HEK293 (cell line): Measurements from ENCODE around the gene PNKD.
A peak's percentile ranks its signal among the peaks of the same experiment; 100 is the strongest.

Experiments
- MZF1 ChIP-seq: fragments of 450-650 bp; formaldehyde crosslinking; IDR thresholded peaks from 2 replicates; pipeline ENCODE4 v1.5.1; 2017; ENCODE audit warnings: missing biosample characterization, missing genetic modification characterization, borderline replicate concordance
- RBAK ChIP-seq: fragments of 450-650 bp; formaldehyde crosslinking; IDR thresholded peaks from 2 replicates; pipeline ENCODE4 v1.5.1; 2016; ENCODE audit warnings: missing biosample characterization, missing genetic modification characterization
- WT1 ChIP-seq: fragments of 450-650 bp; formaldehyde crosslinking; IDR thresholded peaks from 2 replicates; pipeline ENCODE4 v1.5.1; 2016; ENCODE audit warnings: missing biosample characterization, missing genetic modification characterization
- ZBTB20 ChIP-seq: fragments of 450-650 bp; formaldehyde crosslinking; IDR thresholded peaks from 2 replicates; pipeline ENCODE4 v1.5.1; 2016; ENCODE audit warnings: missing biosample characterization, missing genetic modification characterization
- ZBTB8A ChIP-seq: fragments of 450-650 bp; formaldehyde crosslinking; IDR thresholded peaks from 2 replicates; pipeline ENCODE4 v1.5.1; 2016; ENCODE audit warnings: missing biosample characterization, missing genetic modification characterization
- ZNF140 ChIP-seq: fragments of 450-650 bp; formaldehyde crosslinking; IDR thresholded peaks from 2 replicates; pipeline ENCODE4 v1.5.1; 2016; ENCODE audit warnings: missing biosample characterization, missing genetic modification characterization
- ZNF157 ChIP-seq: fragments of 450-650 bp; formaldehyde crosslinking; IDR thresholded peaks from 2 replicates; pipeline ENCODE4 v1.5.1; 2016; ENCODE audit warnings: missing biosample characterization, missing genetic modification characterization
- ZNF302 ChIP-seq: fragments of 450-650 bp; formaldehyde crosslinking; IDR thresholded peaks from 2 replicates; pipeline ENCODE4 v1.5.1; 2016; ENCODE audit warnings: missing biosample characterization, missing genetic modification characterization, low read depth
- ZNF335 ChIP-seq: fragments of 450-650 bp; formaldehyde crosslinking; conservative IDR thresholded peaks from 2 replicates; pipeline ENCODE4 v1.5.1; 2016; ENCODE audit warnings: missing biosample characterization, missing genetic modification characterization
- ZNF48 ChIP-seq: fragments of 450-650 bp; formaldehyde crosslinking; IDR thresholded peaks from 2 replicates; pipeline ENCODE4 v1.5.1; 2016; ENCODE audit warnings: missing biosample characterization, missing genetic modification characterization
- ZNF521 ChIP-seq: fragments of 450-650 bp; formaldehyde crosslinking; IDR thresholded peaks from 2 replicates; pipeline ENCODE4 v1.5.1; 2017; ENCODE audit warnings: missing biosample characterization, mild to moderate bottlenecking, missing genetic modification characterization
- ZNF621 ChIP-seq: fragments of 450-650 bp; formaldehyde crosslinking; IDR thresholded peaks from 2 replicates; pipeline ENCODE4 v1.5.1; 2017; ENCODE audit warnings: missing biosample characterization, missing genetic modification characterization
- ZNF654 ChIP-seq: fragments of 450-650 bp; formaldehyde crosslinking; IDR thresholded peaks from 2 replicates; pipeline ENCODE4 v1.5.1; 2016; ENCODE audit warnings: low read depth, missing biosample characterization, missing genetic modification characterization
- ZNF837 ChIP-seq: fragments of 450-650 bp; formaldehyde crosslinking; IDR thresholded peaks from 2 replicates; pipeline ENCODE4 v1.5.1; 2016; ENCODE audit warnings: missing biosample characterization, missing genetic modification characterization
- TF ChIP-seq, protein P1 (sequence below): fragments of 450-650 bp; formaldehyde crosslinking; IDR thresholded peaks from 2 replicates; pipeline ENCODE4 v1.5.1; 2016; ENCODE audit warnings: missing biosample characterization, missing genetic modification characterization
- TF ChIP-seq, protein P2 (sequence below): fragments of 450-650 bp; formaldehyde crosslinking; IDR thresholded peaks from 2 replicates; pipeline ENCODE4 v1.5.1; 2017; ENCODE audit warnings: missing biosample characterization, missing genetic modification characterization
- TF ChIP-seq, protein P3 (sequence below): fragments of 450-650 bp; formaldehyde crosslinking; conservative IDR thresholded peaks from 2 replicates; pipeline ENCODE4 v1.5.1; 2016; ENCODE audit warnings: low read depth, missing biosample characterization, missing genetic modification characterization
- TF ChIP-seq, protein P4 (sequence below): fragments of 450-650 bp; formaldehyde crosslinking; IDR thresholded peaks from 2 replicates; pipeline ENCODE4 v1.5.1; 2017; ENCODE audit warnings: missing biosample characterization, missing genetic modification characterization
- TF ChIP-seq, protein P5 (sequence below): fragments of 450-650 bp; formaldehyde crosslinking; IDR thresholded peaks from 2 replicates; pipeline ENCODE4 v1.5.1; 2017; ENCODE audit warnings: missing biosample characterization, mild to moderate bottlenecking, missing genetic modification characterization, moderate library complexity
- TF ChIP-seq, protein P6 (sequence below): fragments of 450-650 bp; formaldehyde crosslinking; IDR thresholded peaks from 2 replicates; pipeline ENCODE4 v1.5.1; 2016; ENCODE audit warnings: missing biosample characterization, missing genetic modification characterization
- TF ChIP-seq, protein P7 (sequence below): fragments of 450-650 bp; formaldehyde crosslinking; IDR thresholded peaks from 2 replicates; pipeline ENCODE4; 2016; ENCODE audit warnings: missing biosample characterization, missing genetic modification characterization

PNKD gene

DNA sequence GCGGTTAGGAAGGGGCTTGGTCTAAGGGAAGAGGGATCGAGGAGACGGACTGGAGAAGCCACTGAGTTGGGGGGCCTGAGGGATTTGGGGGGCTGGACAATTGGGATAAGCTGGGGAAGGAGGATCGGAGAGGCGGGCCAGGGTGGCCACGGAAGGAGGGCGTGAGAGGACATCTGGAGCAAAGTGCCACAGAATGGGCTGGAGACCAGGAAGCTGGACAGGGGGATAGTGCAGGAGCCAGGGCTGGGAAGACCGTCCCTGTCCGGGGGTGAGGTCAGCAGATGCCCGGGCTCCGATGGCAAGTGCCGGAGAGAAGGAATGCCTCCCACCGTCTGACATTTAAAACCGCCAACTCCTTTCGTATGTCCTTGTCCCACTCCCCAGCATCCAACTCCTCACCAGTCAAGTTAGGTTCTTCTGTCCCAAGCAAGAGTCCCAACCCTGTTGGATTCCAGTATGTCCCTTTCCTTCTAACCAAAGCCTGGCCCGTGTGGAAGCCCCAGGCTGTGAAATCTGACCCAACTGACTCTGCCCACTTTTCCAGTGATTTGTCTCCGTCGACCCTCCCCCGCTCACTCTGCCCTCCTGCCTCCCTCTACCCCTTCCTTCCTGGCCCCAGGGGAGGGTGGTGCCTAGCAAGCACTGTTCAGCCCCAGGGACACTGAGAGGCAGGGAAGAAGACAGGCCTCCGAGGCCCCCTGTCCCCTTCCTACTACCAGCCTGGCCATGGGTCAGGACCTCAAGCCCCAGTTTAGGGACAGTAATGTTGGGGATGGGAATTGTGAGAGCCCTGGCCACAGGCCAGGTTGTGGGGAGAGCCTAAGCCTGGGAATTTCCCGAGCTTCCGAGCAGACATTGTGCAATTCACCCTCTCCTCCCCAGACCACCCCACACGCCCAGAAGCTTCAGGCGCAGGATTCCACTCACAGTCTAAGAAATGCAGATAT lies 53.5 kb downstream of the PNKD start (continued):
- TF ChIP-seq, protein P1, sequence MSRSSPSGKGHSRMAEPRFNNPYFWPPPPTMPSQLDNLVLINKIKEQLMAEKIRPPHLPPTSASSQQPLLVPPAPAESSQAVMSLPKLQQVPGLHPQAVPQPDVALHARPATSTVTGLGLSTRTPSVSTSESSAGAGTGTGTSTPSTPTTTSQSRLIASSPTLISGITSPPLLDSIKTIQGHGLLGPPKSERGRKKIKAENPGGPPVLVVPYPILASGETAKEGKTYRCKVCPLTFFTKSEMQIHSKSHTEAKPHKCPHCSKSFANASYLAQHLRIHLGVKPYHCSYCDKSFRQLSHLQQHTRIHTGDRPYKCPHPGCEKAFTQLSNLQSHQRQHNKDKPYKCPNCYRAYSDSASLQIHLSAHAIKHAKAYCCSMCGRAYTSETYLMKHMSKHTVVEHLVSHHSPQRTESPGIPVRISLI (tag by site-specific recombination): no peak
- TF ChIP-seq, protein P2, sequence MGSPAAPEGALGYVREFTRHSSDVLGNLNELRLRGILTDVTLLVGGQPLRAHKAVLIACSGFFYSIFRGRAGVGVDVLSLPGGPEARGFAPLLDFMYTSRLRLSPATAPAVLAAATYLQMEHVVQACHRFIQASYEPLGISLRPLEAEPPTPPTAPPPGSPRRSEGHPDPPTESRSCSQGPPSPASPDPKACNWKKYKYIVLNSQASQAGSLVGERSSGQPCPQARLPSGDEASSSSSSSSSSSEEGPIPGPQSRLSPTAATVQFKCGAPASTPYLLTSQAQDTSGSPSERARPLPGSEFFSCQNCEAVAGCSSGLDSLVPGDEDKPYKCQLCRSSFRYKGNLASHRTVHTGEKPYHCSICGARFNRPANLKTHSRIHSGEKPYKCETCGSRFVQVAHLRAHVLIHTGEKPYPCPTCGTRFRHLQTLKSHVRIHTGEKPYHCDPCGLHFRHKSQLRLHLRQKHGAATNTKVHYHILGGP (tag by site-specific recombination): no peak
- TF ChIP-seq, protein P3, sequence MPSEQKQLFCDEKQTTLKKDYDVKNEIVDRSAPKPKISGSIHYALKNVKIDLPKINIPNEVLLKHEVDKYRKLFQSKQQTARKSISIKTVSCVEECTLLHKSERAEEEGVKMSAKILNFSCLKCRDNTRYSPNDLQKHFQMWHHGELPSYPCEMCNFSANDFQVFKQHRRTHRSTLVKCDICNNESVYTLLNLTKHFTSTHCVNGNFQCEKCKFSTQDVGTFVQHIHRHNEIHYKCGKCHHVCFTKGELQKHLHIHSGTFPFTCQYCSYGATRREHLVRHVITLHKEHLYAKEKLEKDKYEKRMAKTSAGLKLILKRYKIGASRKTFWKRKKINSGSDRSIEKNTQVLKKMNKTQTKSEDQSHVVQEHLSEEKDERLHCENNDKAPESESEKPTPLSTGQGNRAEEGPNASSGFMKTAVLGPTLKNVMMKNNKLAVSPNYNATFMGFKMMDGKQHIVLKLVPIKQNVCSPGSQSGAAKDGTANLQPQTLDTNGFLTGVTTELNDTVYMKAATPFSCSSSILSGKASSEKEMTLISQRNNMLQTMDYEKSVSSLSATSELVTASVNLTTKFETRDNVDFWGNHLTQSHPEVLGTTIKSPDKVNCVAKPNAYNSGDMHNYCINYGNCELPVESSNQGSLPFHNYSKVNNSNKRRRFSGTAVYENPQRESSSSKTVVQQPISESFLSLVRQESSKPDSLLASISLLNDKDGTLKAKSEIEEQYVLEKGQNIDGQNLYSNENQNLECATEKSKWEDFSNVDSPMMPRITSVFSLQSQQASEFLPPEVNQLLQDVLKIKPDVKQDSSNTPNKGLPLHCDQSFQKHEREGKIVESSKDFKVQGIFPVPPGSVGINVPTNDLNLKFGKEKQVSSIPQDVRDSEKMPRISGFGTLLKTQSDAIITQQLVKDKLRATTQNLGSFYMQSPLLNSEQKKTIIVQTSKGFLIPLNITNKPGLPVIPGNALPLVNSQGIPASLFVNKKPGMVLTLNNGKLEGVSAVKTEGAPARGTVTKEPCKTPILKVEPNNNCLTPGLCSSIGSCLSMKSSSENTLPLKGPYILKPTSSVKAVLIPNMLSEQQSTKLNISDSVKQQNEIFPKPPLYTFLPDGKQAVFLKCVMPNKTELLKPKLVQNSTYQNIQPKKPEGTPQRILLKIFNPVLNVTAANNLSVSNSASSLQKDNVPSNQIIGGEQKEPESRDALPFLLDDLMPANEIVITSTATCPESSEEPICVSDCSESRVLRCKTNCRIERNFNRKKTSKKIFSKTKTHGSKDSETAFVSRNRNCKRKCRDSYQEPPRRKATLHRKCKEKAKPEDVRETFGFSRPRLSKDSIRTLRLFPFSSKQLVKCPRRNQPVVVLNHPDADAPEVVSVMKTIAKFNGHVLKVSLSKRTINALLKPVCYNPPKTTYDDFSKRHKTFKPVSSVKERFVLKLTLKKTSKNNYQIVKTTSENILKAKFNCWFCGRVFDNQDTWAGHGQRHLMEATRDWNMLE (tag by site-specific recombination): no peak
- TF ChIP-seq MZF1 (tag by site-specific recombination) (no peak), ZNF521 (tag by site-specific recombination) (no peak), ZNF621 (no peak), WT1 (tag by site-specific recombination) (0 out of 2 replicates have a peak, but pooled peaks have one; percentile 35), ZNF654 (tag by site-specific recombination) (no peak), ZNF157 (tag by site-specific recombination) (no peak), ZNF48 (tag by site-specific recombination) (no peak), ZNF140 (tag by site-specific recombination) (no peak), ZNF335 (peak; percentile 87), ZNF837 (no peak), ZNF302 (tag by site-specific recombination) (no peak), ZBTB8A (peak; percentile 49; the same call in 1 of the 2 replicates), RBAK (tag by site-specific recombination) (no peak), ZBTB20 (tag by site-specific recombination) (peak; percentile 92)
- TF ChIP-seq, protein P4, sequence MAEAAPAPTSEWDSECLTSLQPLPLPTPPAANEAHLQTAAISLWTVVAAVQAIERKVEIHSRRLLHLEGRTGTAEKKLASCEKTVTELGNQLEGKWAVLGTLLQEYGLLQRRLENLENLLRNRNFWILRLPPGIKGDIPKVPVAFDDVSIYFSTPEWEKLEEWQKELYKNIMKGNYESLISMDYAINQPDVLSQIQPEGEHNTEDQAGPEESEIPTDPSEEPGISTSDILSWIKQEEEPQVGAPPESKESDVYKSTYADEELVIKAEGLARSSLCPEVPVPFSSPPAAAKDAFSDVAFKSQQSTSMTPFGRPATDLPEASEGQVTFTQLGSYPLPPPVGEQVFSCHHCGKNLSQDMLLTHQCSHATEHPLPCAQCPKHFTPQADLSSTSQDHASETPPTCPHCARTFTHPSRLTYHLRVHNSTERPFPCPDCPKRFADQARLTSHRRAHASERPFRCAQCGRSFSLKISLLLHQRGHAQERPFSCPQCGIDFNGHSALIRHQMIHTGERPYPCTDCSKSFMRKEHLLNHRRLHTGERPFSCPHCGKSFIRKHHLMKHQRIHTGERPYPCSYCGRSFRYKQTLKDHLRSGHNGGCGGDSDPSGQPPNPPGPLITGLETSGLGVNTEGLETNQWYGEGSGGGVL: peak; percentile 92
- TF ChIP-seq, protein P5, sequence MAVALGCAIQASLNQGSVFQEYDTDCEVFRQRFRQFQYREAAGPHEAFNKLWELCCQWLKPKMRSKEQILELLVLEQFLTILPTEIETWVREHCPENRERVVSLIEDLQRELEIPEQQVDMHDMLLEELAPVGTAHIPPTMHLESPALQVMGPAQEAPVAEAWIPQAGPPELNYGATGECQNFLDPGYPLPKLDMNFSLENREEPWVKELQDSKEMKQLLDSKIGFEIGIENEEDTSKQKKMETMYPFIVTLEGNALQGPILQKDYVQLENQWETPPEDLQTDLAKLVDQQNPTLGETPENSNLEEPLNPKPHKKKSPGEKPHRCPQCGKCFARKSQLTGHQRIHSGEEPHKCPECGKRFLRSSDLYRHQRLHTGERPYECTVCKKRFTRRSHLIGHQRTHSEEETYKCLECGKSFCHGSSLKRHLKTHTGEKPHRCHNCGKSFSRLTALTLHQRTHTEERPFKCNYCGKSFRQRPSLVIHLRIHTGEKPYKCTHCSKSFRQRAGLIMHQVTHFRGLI (tag by site-specific recombination): no peak
- TF ChIP-seq, protein P6, sequence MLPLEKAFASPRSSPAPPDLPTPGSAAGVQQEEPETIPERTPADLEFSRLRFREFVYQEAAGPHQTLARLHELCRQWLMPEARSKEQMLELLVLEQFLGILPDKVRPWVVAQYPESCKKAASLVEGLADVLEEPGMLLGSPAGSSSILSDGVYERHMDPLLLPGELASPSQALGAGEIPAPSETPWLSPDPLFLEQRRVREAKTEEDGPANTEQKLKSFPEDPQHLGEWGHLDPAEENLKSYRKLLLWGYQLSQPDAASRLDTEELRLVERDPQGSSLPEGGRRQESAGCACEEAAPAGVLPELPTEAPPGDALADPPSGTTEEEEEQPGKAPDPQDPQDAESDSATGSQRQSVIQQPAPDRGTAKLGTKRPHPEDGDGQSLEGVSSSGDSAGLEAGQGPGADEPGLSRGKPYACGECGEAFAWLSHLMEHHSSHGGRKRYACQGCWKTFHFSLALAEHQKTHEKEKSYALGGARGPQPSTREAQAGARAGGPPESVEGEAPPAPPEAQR (tag by site-specific recombination): no peak
- TF ChIP-seq, protein P7, sequence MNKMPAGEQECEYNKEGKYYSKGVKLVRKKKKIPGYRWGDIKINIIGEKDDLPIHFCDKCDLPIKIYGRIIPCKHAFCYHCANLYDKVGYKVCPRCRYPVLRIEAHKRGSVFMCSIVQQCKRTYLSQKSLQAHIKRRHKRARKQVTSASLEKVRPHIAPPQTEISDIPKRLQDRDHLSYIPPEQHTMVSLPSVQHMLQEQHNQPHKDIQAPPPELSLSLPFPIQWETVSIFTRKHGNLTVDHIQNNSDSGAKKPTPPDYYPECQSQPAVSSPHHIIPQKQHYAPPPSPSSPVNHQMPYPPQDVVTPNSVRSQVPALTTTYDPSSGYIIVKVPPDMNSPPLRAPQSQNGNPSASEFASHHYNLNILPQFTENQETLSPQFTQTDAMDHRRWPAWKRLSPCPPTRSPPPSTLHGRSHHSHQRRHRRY (tag by site-specific recombination): no peak
